SKM-1 (cell line): Measurements from ENCODE around the gene AMIGO1.

Source experiments
- DNase-seq: peaks from one replicate; lab custom pipeline; 2025; ENCODE audit not compliant: unreplicated experiment; lab: John Stamatoyannopoulos, UW

The AMIGO1 gene

DNA sequence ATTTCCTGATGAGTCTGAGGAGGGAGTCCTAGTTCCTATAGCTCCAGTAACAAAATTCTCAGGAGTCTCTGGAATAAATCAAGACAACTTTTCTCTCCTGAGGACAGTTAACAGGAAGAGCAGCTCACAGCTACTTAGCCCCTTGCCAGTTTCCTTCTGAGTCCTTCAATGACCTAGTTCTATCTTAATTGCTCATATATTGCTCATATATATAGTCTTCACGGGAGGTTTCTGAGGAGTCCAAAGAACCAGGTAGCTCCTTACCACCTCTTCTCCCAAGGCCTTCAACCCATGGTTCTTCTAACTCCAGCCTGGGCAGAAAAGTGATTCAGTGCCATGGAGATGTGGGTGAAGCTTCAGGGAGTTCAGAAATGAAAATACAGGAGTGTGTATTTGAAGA is 4.6 kb downstream of the AMIGO1 start:
- DNase-seq: no peak

DNA sequence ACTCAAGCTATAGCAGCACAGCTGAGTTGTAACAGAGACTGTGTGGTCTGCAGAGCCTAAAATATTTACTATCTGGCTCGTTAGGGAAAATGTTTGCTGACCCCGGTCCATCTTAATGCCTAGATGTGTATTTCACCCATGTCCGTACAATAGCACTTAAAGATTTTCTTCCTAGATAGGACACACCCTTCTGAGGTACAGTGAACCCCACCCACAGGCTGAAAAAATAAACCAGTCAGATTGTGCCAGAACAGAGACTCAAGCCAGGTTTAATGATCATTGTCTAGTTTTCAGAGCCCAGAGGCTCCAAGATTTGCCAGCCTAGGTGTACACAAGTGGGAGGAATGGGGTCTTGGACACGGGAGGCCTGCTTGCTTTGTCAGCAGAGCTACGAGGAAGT is 5.6 kb downstream of the AMIGO1 start:
- no peak for DNase-seq

GRCh38 chr1:109502364-109502851 is 7.1 kb downstream of the AMIGO1 start:
- DNase-seq: no peak

DNA sequence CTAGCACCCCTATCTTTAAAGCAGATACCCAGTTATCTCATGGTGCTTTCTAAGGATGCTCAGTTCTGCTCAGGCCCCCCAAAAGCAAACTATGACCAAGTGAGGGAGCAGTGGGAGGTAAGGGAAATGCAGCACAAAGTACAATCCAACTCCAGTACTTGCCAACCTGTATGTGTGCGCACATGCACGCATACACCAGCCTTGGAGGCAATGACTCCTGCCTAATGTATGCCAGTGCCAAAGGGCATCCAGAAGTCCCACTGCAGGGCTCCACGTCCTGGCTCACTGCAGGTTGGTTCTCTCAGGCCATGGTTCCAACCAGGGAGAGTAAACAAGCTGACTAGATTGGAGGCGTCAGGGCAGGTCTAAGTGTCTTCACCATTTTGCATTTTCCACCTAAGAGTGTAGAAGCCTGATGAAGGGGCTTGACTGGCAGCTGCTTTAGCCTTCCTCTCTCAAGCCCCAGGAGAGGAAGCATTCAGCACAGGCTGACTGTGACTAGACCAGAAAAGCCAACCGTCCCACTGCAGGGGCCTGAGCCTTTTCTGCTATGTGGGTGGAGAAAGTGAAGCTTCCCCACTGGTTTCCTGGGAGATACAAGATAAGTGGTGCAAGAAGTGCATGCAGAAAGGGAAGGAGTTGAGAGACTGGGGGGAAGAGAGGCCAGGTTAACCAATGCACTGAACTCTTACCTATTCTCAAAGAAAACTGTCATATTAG is 7.7 kb downstream of the AMIGO1 start:
- DNase-seq: peak; percentile 57

DNA sequence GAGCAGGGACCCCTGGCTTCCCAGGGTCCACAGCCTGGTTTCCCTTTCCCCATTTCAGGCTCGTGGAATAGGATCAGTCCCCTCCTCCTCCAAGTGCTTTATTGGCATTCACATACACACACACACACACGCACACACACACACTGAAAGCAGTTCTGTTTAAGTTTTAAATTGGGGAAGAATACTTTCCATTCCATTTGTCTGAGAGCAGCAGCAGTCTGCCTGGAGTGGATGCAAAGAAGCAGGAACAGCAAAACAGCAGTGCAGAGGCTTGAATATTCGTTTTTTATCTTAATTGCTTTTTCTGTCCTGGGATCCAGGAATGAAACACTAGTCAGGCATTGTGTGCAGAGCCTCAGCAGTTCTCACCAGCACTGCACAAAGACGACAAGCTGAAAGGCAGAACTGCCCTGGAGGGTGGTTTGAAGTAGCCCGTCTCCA is 8.6 kb downstream of the AMIGO1 start:
- no peak for DNase-seq

DNA sequence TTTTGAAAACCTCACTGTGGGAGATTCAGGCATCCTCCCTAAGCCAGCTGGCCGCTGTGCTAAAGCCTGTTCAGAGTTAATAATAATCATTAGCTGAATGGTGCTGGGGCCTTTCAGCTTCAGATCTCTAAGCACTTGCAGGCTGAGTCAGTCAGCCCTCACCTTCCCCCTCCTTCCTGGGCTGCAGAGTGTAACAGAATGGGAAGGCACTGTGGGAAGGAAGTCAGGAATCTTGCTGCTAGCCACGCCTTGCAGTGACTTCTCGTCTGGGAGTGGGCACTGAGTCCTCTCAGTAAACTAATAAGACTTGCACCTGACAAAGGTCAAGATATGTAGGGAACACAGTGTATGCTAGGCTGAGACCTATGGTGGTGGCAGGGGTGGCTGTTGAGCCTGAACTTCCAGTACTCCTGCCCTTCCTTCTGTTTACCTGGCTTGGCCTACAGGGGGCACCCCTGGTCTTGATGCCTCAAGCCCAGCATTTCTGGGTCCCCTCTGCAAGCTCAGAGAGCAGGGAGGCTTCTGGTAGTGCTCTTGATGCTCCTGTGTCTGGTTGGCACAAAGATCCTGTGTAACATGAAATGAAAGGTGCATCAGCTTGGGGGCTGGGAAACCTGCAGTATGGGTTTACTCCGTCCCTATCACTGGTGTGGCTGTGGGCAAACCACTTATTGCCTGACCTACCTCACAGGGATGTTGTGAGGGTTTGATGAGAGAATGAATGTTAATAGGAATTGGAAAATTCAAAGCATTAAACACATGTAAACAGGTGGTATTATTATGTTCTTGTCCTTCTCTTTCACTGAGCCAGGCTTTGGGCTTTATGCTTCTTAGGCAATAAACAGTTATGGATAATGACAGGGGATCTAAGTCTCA is 9.6 kb downstream of the AMIGO1 start:
- DNase-seq: peak; percentile 27

GRCh38 chr1:109499081-109499480 is 10.4 kb downstream of the AMIGO1 start:
- no peak for DNase-seq

DNA sequence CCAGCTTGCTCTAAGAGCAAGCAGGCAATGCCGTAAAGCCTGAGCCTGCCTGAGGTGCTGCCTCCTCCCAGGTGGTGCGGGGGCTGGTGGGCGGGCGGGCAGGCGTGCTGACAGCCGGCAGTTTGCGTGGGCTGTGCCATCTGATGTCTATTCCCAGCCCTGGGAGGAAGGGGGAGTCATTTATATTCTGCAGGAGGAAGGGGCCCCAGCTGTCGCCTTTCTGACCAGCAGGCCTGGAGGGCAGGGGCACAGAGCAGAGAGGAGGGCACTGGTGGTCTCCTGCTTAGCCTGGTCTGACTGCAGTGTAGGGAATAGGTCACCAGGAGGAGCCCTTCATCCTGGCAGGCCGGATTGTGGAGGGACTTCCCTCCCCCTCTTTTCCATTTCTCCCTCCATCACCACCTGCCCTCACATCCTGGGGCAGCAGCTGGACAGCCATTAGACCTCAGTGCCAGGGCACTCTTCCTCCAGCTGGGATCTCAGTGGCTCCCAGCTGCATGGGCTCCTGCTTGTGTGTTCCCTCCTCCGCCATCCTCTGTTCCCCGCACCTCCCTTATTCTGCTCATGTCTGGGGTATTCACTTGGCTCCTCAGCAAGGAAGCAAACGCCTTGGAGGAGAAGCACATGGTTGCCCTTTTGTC is 11.2 kb downstream of the AMIGO1 start:
- DNase-seq: no peak

- DNase-seq: no peak
These were observed 11.9 kb downstream of the AMIGO1 start for GRCh38 chr1:109497449-109498160.

- no peak for DNase-seq
These were observed 13.8 kb downstream of the AMIGO1 start for GRCh38 chr1:109495738-109496137.

DNA sequence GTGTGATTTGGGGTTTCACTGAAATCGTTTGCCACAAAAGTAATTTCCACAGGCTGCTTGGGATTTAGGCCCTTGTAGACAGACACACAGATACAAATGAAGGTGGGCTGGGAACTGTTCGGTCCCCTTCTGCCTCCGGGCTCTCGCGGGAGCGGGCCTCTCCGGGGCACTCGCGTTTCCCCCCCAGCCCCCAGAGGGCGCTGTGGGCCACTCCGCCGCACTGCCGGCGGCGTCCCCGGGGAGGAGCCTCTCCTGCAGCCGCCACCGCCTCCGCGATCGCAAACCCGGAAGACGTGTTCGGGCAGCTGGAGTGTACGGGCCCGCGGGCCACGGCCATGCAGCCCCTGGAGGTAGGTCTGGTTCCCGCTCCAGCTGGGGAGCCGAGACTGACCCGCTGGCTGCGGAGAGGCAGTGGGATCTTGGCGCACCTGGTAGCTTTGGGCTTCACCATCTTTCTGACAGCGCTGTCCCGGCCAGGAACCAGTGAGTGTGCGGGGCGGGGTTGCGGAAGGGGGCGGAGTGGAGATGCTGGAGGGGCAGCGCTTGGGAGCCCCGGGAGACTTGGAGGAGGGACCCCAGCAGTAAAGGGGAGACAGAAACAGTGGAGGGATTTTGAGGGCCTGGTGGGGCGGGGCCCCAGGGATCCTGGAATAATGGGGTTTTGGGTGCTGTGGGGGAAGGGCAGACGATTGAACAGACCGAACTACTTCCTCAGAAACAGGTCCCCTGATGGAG is 15.6 kb downstream of the AMIGO1 start, which contains the start of gene CYB561D1:
Gene CYB561D1 (plus strand): TSS at position 290 of the 735 bp plus-strand sequence. CDS start 46 bp downstream, at position 336.
- DNase-seq: peak; percentile 63

DNA sequence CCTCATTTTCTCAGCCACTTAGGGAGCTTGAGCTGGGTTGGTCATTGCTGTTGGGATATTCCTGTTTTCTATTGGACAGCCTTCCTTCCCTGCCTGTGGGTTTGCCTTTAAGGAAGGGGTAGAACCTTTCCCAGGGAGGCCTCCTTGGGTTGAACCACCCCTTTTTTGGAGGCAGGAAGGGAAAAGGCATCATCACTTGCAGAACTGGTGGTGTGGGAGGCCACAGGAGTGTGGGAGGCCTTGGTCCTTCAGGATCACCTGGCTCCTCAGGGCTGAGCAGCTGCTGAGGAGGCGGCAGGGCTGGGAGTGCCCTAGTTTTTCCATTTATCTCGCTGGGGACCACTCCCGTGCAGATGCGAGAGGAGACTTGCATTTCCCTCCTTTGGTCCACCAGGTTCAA is 16.3 kb downstream of the AMIGO1 start:
- DNase-seq: no peak

DNA sequence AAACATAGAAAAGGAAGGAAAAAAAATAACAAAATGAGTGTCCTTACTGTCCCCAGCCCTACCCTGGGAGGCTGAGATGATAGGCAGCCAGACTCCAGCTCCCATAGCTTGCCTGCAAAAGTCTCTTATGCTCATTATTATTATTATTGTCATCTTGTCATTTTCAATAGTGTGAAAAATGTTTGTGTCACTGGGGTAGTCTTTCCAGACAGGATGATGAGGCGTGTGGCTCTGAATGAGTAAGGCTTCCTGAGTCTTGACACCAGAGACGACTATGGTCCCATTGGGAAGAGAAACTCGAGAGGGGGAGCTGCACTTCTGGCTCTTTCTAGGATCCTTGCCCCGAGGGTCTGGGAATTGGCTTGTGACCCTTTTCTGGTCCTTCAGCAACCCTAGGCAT is 16.7 kb downstream of the AMIGO1 start:
- DNase-seq: no peak

DNA sequence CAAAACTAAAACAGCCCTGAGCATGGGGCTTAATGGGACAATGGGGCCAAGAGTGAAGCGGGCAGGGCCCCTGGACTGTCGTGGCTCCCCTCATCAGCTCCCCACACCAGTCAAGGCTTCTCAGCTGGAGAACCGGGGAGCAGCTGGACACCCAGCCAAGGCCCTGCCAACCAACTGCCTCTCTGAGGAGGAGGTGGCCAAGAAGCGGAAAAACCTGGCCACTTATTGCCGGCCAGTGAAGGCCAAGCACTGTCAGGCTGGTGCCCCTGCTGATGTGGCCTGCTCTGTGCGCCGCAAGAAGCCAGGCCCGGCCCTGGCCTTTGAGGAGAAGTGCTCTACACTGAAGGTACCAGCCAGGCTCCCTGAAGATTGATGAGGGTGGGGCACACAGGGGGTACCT is 18.2 kb downstream of the AMIGO1 start:
- DNase-seq: no peak

DNA sequence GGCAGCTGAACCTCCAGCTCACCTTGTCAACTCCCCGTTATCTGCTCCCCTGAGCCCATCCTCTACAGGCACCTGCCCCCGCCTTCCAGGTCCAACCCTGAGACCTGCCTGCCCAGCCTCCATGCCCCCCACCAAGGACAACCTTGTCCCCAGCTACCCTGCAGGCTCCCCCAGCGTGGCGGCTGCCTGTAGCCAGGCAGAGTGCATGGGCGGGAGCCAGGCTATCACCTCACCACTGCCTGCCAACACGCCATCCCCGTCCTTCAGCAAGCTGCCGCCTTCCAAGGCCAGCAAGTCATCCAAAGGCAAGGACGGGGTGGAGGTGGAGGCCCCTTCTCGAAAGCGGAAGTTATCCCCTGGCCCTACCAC is 18.6 kb downstream of the AMIGO1 start:
- no peak for DNase-seq

DNA sequence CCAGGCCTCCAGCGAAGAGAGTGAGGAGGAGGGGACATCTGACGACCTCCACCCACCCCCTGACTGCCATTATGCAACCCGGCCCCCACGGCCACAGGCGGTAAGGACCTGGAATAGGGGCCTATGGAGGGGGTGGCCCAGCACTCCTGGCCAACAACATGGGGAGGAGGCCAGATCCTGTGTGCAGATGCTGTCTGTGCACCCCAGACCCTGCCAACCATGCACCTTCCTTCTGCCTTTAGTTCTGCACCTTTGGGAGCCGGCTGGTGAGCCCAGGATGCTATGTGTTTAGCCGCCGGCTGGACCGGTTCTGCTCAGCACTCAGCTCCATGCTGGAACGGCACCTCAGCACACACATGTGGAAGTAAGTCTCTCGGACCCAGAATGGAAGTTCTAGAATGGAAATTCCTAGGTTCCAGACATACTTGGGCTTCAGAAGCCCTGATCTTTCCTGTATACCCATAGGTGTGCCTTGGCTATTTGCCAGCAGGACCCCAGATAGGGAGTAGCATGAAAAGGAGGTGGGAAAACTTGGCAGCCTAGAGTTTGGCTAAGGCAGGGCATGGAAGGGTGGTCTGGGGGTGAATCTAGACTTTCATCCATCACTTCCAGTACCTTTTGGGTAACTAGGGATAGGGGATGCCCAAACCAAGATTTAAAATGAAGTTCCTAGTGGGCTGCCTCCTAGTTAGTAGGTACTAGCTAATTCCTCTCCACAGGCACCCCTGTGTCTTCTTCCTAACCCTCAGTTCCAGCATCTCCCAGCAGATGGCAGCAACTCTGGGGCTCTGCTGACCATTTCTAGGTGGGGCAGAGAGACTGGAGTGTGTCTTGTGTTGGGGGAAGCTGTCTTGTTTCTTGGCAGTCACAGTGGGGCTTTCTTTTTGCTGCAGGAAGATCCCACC is 19.2 kb downstream of the AMIGO1 start:
- peak; percentile 44 for DNase-seq

DNA sequence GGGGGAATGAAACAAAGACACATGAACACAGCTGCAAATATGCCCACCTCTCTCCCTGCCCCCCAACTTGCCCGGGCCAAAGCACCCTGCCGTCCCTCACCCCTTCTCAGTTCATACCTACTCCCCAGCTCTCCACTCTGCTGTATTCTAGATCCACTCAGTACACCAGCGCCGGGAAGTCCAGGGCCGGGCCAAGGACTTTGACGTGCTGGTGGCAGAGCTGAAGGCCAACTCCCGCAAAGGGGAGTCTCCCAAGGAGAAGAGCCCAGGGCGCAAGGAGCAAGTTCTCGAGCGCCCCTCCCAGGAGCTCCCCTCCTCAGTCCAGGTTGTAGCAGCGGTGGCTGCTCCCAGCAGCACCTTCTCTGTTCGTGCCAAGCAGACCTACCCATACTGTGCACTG is 20.8 kb downstream of the AMIGO1 start:
- DNase-seq: no peak

DNA sequence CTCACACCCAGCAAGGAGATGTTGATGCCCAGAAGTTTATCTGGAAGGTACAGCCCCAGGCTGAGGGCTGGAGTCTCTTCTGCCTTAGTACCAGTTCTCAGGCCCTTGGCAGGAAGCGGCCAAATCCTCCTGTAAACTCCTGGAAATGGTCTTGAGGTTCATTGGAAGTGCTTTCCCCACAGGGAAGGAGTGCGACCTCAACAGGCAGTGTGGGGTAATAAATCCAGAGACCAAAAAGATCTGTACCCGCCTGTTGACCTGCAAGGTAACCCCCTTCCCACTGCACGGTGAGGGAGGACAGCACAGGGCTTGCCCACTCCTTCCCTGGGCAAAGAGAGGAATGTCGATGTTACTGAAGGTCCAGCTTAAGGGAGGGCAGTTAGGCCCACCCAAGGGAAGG is 21.3 kb downstream of the AMIGO1 start:
- no peak for DNase-seq

- DNase-seq: no peak
These were observed 22.3 kb downstream of the AMIGO1 start for GRCh38 chr1:109487261-109487660.
